Measurements from ENCODE around the gene CALCOCO1.
"Not testable (repeated sequence)": the region's sequence is repeated elsewhere in the genome, so short reads cannot be mapped to it uniquely, and the experiment has no call there.

CALCOCO1 gene

DNA sequence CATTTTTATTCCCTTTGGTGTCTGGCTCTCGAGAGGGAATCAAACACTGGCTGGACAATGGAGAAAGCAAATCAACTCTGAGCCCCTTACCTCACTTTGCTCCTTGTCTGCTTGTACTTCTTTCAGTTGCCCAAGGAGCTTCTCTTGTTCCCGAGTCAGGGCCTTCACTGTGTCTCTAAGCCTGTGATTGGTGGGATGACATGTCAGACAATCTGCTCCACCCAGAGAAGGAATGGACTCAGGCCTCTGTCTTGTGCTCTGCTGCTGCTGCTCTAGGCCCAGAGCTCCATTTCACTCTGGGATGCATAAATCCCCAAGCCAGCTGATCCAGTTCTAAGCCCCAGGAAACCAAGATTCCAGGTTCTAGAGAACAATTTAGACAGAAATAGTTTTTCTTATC is 7.6 kb downstream of the CALCOCO1 start:
- Histone ChIP-seq H3K27me3 (ENCODE audit: control insufficient read depth, low read length) (no peaks in the 10 kb centered on the region), H4K20me1 (ENCODE audit: control insufficient read depth, insufficient read depth, low read depth, low read length) (no peaks in the 10 kb centered on the region), H3K27ac (ENCODE audit: low read depth, low read length) (no peak overlapping the region), H3K4me1 (ENCODE audit: control insufficient read depth, low read length) (no peaks in the 10 kb centered on the region), H3F3A (ENCODE audit: control insufficient read depth, insufficient read depth) (no peaks in the 10 kb centered on the region), H3K36me3 (ENCODE audit: control insufficient read depth, low read length) (no peaks in the 10 kb centered on the region), H3K4me3 (ENCODE audit: low read length) (no peak overlapping the region), H3K9me2 (replicated peaks; ENCODE audit: control insufficient read depth, low read length) (no peaks in the 10 kb centered on the region), H3K4me2 (ENCODE audit: low read length) (no peak overlapping the region), H3K79me2 (ENCODE audit: control insufficient read depth, low read length) (no peaks in the 10 kb centered on the region), H3K9me3 (ENCODE audit: control insufficient read depth, insufficient read depth, low read length) (no peaks in the 10 kb centered on the region)
- TF ChIP-seq, protein P1, sequence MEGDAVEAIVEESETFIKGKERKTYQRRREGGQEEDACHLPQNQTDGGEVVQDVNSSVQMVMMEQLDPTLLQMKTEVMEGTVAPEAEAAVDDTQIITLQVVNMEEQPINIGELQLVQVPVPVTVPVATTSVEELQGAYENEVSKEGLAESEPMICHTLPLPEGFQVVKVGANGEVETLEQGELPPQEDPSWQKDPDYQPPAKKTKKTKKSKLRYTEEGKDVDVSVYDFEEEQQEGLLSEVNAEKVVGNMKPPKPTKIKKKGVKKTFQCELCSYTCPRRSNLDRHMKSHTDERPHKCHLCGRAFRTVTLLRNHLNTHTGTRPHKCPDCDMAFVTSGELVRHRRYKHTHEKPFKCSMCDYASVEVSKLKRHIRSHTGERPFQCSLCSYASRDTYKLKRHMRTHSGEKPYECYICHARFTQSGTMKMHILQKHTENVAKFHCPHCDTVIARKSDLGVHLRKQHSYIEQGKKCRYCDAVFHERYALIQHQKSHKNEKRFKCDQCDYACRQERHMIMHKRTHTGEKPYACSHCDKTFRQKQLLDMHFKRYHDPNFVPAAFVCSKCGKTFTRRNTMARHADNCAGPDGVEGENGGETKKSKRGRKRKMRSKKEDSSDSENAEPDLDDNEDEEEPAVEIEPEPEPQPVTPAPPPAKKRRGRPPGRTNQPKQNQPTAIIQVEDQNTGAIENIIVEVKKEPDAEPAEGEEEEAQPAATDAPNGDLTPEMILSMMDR (IDR thresholded peaks at IDR 0.05; ENCODE audit: low read depth, low read length, poor library complexity, severe bottlenecking) = no peak
- no peak for TF ChIP-seq EZH2phosphoT487 (IDR thresholded peaks at IDR 0.05; ENCODE audit: borderline replicate concordance, low read length)

DNA sequence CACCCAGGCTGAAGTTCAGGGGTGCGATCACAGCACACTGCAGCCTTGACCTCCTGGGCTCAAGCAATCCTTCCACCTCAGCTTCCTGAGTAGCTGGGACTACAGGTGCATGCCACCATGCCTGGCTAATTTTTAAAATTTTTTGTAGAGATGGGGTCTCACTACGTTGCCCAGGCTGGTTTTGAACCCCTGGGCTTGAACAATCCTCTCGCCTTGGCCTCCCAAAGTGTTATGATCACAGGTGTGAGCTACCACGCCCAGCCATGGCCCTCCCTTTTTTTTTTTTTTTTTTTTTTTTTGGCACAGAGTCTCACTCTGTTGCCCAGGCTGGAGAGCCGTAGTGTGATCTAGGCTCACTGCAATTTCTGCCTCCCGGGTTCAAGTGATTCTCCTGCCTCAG is 8.7 kb downstream of the CALCOCO1 start:
- H3K4me2 ChIP-seq (ENCODE audit: low read length); H3K27ac ChIP-seq (ENCODE audit: low read depth, low read length); H3K9me3 ChIP-seq (ENCODE audit: control insufficient read depth, insufficient read depth, low read length); H3K9me2 ChIP-seq (replicated peaks; ENCODE audit: control insufficient read depth, low read length); H3F3A ChIP-seq (ENCODE audit: control insufficient read depth, insufficient read depth); H3K79me2 ChIP-seq (ENCODE audit: control insufficient read depth, low read length); H3K4me1 ChIP-seq (ENCODE audit: control insufficient read depth, low read length); H3K4me3 ChIP-seq (ENCODE audit: low read length); H3K36me3 ChIP-seq (ENCODE audit: control insufficient read depth, low read length); H3K27me3 ChIP-seq (ENCODE audit: control insufficient read depth, low read length); H4K20me1 ChIP-seq (ENCODE audit: control insufficient read depth, insufficient read depth, low read depth, low read length): not testable (repeated sequence)

DNA sequence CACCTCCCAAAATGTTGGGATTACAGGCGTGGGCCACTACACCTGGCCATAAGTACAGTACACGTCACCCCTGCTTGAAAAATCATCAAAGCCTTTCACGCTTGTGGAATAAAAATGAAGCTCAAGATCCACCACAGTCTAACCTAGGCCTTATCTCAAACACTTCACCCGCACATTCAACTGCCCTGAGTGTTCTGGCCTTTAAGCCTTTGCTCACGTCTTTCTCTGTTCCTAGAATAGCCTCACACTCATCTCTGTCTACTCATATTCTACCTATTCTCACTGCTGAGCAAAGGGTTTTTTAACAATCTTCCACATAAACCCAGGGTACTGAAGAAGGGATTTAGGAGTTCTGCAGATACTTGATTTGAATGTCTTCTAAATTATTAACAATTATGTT is 9.9 kb downstream of the CALCOCO1 start:
- Histone ChIP-seq H3F3A (ENCODE audit: control insufficient read depth, insufficient read depth) (no peaks in the 10 kb centered on the region), H3K36me3 (ENCODE audit: control insufficient read depth, low read length) (no peaks in the 10 kb centered on the region), H3K4me3 (ENCODE audit: low read length) (no peak overlapping the region), H3K4me2 (ENCODE audit: low read length) (no peak overlapping the region), H4K20me1 (ENCODE audit: control insufficient read depth, insufficient read depth, low read depth, low read length) (no peaks in the 10 kb centered on the region), H3K27me3 (ENCODE audit: control insufficient read depth, low read length) (no peaks in the 10 kb centered on the region), H3K9me3 (ENCODE audit: control insufficient read depth, insufficient read depth, low read length) (no peaks in the 10 kb centered on the region), H3K79me2 (ENCODE audit: control insufficient read depth, low read length) (no peaks in the 10 kb centered on the region), H3K27ac (ENCODE audit: low read depth, low read length) (no peak overlapping the region), H3K4me1 (ENCODE audit: control insufficient read depth, low read length) (no peaks in the 10 kb centered on the region), H3K9me2 (replicated peaks; ENCODE audit: control insufficient read depth, low read length) (no peaks in the 10 kb centered on the region)
- no peak for TF ChIP-seq EZH2phosphoT487 (IDR thresholded peaks at IDR 0.05; ENCODE audit: borderline replicate concordance, low read length)
- TF ChIP-seq, protein P1 (IDR thresholded peaks at IDR 0.05; ENCODE audit: low read depth, low read length, poor library complexity, severe bottlenecking) = no peak

DNA sequence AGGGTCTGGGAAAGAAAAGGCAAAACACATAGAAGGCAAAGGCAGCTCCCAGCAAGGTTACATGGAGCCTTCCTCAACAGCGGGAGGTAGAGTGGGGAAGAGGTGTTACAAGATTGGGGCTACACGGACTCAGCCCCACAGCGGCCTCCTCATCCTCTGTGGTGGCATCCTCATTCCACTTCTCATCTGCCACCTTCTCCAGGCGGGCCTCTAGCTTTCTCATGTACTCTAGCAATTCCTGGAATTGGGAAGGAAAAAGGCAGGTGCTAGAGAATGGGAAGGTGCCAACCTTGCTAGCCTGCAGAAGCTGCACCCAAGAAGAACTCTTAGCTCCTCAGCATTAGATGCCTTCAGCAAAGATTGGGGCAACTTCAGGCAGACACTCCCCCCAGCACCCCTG is 13.2 kb downstream of the CALCOCO1 start:
- Histone ChIP-seq H3F3A (ENCODE audit: control insufficient read depth, insufficient read depth) (no peaks in the 10 kb centered on the region), H3K4me2 (ENCODE audit: low read length) (no peak overlapping the region), H3K9me3 (ENCODE audit: control insufficient read depth, insufficient read depth, low read length) (no peaks in the 10 kb centered on the region), H3K36me3 (ENCODE audit: control insufficient read depth, low read length) (no peaks in the 10 kb centered on the region), H3K4me3 (ENCODE audit: low read length) (no peak overlapping the region), H3K27ac (ENCODE audit: low read depth, low read length) (no peak overlapping the region), H3K9me2 (replicated peaks; ENCODE audit: control insufficient read depth, low read length) (no peaks in the 10 kb centered on the region), H3K4me1 (ENCODE audit: control insufficient read depth, low read length) (no peaks in the 10 kb centered on the region), H4K20me1 (ENCODE audit: control insufficient read depth, insufficient read depth, low read depth, low read length) (no peaks in the 10 kb centered on the region), H3K27me3 (ENCODE audit: control insufficient read depth, low read length) (peaks cover 20% of the 10 kb centered on the region), H3K79me2 (ENCODE audit: control insufficient read depth, low read length) (no peaks in the 10 kb centered on the region)
- no peak for TF ChIP-seq EZH2phosphoT487 (IDR thresholded peaks at IDR 0.05; ENCODE audit: borderline replicate concordance, low read length)
- TF ChIP-seq, protein P1 (IDR thresholded peaks at IDR 0.05; ENCODE audit: low read depth, low read length, poor library complexity, severe bottlenecking) = no peak
